Liver (tissue), 9 donors: ENCODE data around the gene WNT11. TPM values are rescaled to one million over a fixed set of nuclear protein-coding genes. Genes with fewer than 3 reads are reported as not detected.

Source experiments
- DNase-seq: peaks from one replicate; pipeline ENCODE4 v3.0.0-alpha.2; 2017; ENCODE audit warnings: low spot score
- H3K27ac ChIP-seq, 2 donors: one replicate each; pipeline ENCODE4 v1.7.0; 2013; ENCODE audit warnings: inconsistent platforms in 2 of 2, low read length in 2 of 2, control low read depth in 1 of 2, low read depth in 1 of 2, mild to moderate bottlenecking in 1 of 2
- H3K27me3 ChIP-seq, 4 donors: one replicate each; pipeline versions ENCODE4 v1.6.1 to v1.7.0; 2013; ENCODE audit warnings: low read length in 3 of 4, inconsistent platforms in 1 of 4, mild to moderate bottlenecking in 1 of 4, moderate library complexity in 1 of 4; ENCODE audit not compliant: control insufficient read depth in 4 of 4, insufficient read depth in 4 of 4
- H3K36me3 ChIP-seq, 4 donors: one replicate each; pipeline versions ENCODE4 v1.6.1 to v1.7.0; 2013; ENCODE audit warnings: low read length in 3 of 4, mild to moderate bottlenecking in 3 of 4, low read depth in 1 of 4, moderate library complexity in 1 of 4; ENCODE audit not compliant: control insufficient read depth in 4 of 4, insufficient read depth in 3 of 4
- H3K4me1 ChIP-seq, 4 donors: one replicate each; pipeline versions ENCODE4 v1.6.1 to v1.7.0; 2013; ENCODE audit warnings: low read length in 3 of 4, mild to moderate bottlenecking in 3 of 4, moderate library complexity in 1 of 4; ENCODE audit not compliant: control insufficient read depth in 4 of 4, insufficient read depth in 4 of 4
- H3K4me3 ChIP-seq, 3 donors: one replicate each; pipeline versions ENCODE4 v1.6.1 to v1.7.0; 2013; ENCODE audit warnings: low read length in 3 of 3, control low read depth in 1 of 3, low read depth in 1 of 3, mild to moderate bottlenecking in 1 of 3
- H3K9ac ChIP-seq, 2 donors: one replicate each; pipeline ENCODE4 v1.7.0; 2013; ENCODE audit warnings: low read length in 2 of 2, mild to moderate bottlenecking in 2 of 2, moderate library complexity in 2 of 2, control low read depth in 1 of 2, low read depth in 1 of 2
- H3K9me3 ChIP-seq, 4 donors: one replicate each; pipeline versions ENCODE4 v1.6.1 to v1.7.0; 2013; ENCODE audit warnings: low read length in 3 of 4; ENCODE audit not compliant: control insufficient read depth in 4 of 4
- ATF3 ChIP-seq: IDR thresholded peaks from 2 replicates; pipeline ENCODE4 v1.6.1; 2016; ENCODE audit warnings: antibody characterized with exemption
- CTCF ChIP-seq: fragments of 150-350 bp; IDR thresholded peaks from 2 replicates; pipeline ENCODE4 v1.5.1; 2017; ENCODE audit warnings: improper control_type of control experiment, low read depth, low read length; ENCODE audit not compliant: missing input control
- EGR1 ChIP-seq, 2 donors: IDR thresholded peaks; 2 replicates each; pipeline ENCODE4 v1.6.1; 2016 to 2018; ENCODE audit warnings: antibody characterized with exemption in 2 of 2, low read depth in 2 of 2
- FOXA1 ChIP-seq: IDR thresholded peaks from 2 replicates; pipeline ENCODE4 v1.6.1; 2016; ENCODE audit warnings: antibody characterized with exemption
- FOXA2 ChIP-seq: IDR thresholded peaks from 2 replicates; pipeline ENCODE4 v1.6.1; 2016; ENCODE audit warnings: antibody characterized with exemption
- GABPA ChIP-seq, 2 donors: IDR thresholded peaks in 1 of 2; conservative IDR thresholded peaks in 1 of 2; 2 replicates each; pipeline ENCODE4 v1.6.1; 2016; ENCODE audit warnings: antibody characterized with exemption in 2 of 2, mild to moderate bottlenecking in 1 of 2, moderate library complexity in 1 of 2
- HNF4A ChIP-seq, 2 donors: conservative IDR thresholded peaks; 2 replicates each; pipeline ENCODE4 v1.6.1; 2016; ENCODE audit warnings: antibody characterized with exemption in 2 of 2, mild to moderate bottlenecking in 2 of 2
- HNF4G ChIP-seq: IDR thresholded peaks from 2 replicates; pipeline ENCODE4 v1.6.1; 2016; ENCODE audit warnings: antibody characterized with exemption
- JUND ChIP-seq, 2 donors: IDR thresholded peaks; 2 replicates each; pipeline ENCODE4 v1.6.1; 2016; ENCODE audit warnings: antibody characterized with exemption in 2 of 2
- MAX ChIP-seq: IDR thresholded peaks from 2 replicates; pipeline ENCODE4 v1.6.1; 2016; ENCODE audit warnings: antibody characterized with exemption
- NR2F2 ChIP-seq: IDR thresholded peaks from 2 replicates; pipeline ENCODE4 v1.6.1; 2016; ENCODE audit warnings: antibody characterized with exemption
- RAD21 ChIP-seq, 2 donors: IDR thresholded peaks; 2 replicates each; pipeline ENCODE4 v1.6.1; 2016; ENCODE audit warnings: antibody characterized with exemption in 2 of 2, mild to moderate bottlenecking in 2 of 2
- REST ChIP-seq: IDR thresholded peaks from 2 replicates; pipeline ENCODE4 v1.6.1; 2016; ENCODE audit warnings: antibody characterized with exemption, mild to moderate bottlenecking
- RXRA ChIP-seq, 2 donors: IDR thresholded peaks; 2 replicates each; pipeline ENCODE4 v1.6.1; 2017 to 2018; ENCODE audit warnings: antibody characterized with exemption in 2 of 2, mild to moderate bottlenecking in 1 of 2
- SP1 ChIP-seq: IDR thresholded peaks from 2 replicates; pipeline ENCODE4 v1.6.1; 2018; ENCODE audit warnings: antibody characterized with exemption, mild to moderate bottlenecking
- TAF1 ChIP-seq: conservative IDR thresholded peaks from 2 replicates; pipeline ENCODE4 v1.6.1; 2016; ENCODE audit warnings: antibody characterized with exemption, mild to moderate bottlenecking
- YY1 ChIP-seq: IDR thresholded peaks from 2 replicates; pipeline ENCODE4 v1.6.1; 2016; ENCODE audit warnings: antibody characterized with exemption, mild to moderate bottlenecking
- ZBTB33 ChIP-seq: IDR thresholded peaks from 2 replicates; pipeline ENCODE4 v1.6.1; 2016; ENCODE audit warnings: antibody characterized with exemption
- WGBS: extraction: QIAGEN DNeasy Blood & Tissue Kit; methylation state at CpG from one replicate; pipeline ENCODE4 v1.1.7; 2013; 5-methylcytosine and 5-hydroxymethylcytosine counted together
- polyA plus RNA-seq, 2 donors: library from polyadenylated mRNA; stranded (reverse) in 1 of 2; unstranded in 1 of 2; fragments of 200-250 nt in 1 of 2; fragments of >200 nt in 1 of 2; fragmentation: Nextera tagmentation in 1 of 2; extraction: Ambion mirVana in 1 of 2; gene quantifications; one replicate each; pipeline versions ENCODE4 v1.2.1 to v1.2.3, GENCODE V29; 2013 to 2015
- total RNA-seq, 2 donors: library from RNA; depleted of rRNA; stranded (reverse); fragments of >200 nt; gene quantifications; one replicate each; pipeline ENCODE4 v1.2.3, GENCODE V29; 2014
- donor health status: healthy.
- donor health status: healthy.
- donor health status: healthy.
- donor health status: healthy.
- donor health status: healthy.

WNT11 gene
- total and polyA plus RNA-seq, 4 donors: 1.1 to 4.8 (median 2.5) TPM

- 88% methylated on average over 3 of the region's 3 CpGs for WGBS
- Histone ChIP-seq H3K9ac (no peak overlapping the region), H3K9me3 (no peaks in the 10 kb centered on the region), H3K27me3 (no peaks in the 10 kb centered on the region), H3K36me3 (no peaks in the 10 kb centered on the region), H3K27ac (no peak overlapping the region), H3K4me1 (no peaks in the 10 kb centered on the region), H3K4me3 (no peak overlapping the region)
- no peak for TF ChIP-seq TAF1
- TF ChIP-seq GABPA (IDR thresholded peaks at IDR 0.05 in 1 of 2, conservative IDR thresholded peaks at IDR 0.05 in 1 of 2): no peak
- TF ChIP-seq EGR1 (IDR thresholded peaks at IDR 0.05; ENCODE audit: low read depth in 2 of 2): no peak
- TF ChIP-seq YY1: no peak
- no peak for TF ChIP-seq SP1
- no peak for TF ChIP-seq HNF4A (conservative IDR thresholded peaks at IDR 0.05)
- TF ChIP-seq ATF3: no peak
- TF ChIP-seq FOXA1: no peak
- no peak for TF ChIP-seq ZBTB33
- no peak for TF ChIP-seq REST
- no peak for TF ChIP-seq CTCF
- TF ChIP-seq JUND (IDR thresholded peaks at IDR 0.05): no peak
- no peak for TF ChIP-seq FOXA2
- no peak for TF ChIP-seq RAD21 (IDR thresholded peaks at IDR 0.05)
- no peak for TF ChIP-seq NR2F2
- no peak for TF ChIP-seq RXRA (IDR thresholded peaks at IDR 0.05)
- TF ChIP-seq HNF4G: no peak
- TF ChIP-seq MAX: no peak
- no peak for DNase-seq
Observed at GRCh38 chr11:76219243-76219642, 12.9 kb upstream of the WNT11 start.
